ENCODE measurements around the gene MKNK1.

MKNK1 gene

DNA sequence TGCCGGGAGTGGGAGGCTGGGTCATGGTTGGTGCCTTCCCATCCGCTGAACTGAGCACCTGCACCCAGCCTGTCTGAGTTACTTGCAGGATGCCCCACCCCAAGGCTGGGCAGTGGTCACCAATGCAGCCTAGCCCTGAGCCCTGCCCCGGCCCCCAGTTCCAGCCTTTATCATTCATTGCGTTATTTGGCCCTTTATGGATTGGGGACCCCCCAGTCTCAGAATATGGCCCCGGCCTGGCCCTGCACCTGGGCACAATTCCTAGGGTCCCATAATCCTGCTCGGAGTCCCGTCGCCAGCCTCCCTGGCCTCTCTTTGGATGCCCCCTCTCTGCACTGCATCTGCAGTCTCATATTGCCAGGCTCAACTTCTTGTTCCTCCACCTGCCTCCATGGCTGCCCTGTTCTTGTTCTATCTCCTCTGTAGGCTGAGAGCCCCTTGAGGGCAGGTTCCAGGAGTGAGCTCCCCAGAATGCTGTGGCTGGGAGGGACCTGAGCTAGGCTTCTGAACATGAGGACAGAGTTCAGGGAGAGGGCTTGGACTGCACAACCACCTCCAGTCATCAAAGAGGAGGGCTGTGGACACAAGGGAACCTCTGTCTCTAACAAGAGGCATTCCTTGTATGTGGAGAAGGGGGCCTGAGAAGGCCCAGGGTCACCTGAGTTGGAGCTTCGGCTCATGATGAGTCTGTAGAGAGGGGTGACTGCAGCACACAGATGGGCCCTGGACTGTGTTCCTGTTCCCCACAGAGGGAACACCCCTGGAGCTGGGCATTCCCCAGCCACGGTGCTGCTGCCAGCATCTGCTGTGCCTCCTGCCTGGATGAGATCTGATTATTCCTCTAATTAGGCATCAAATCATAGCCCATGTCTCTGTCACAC, 51.5 kb downstream of the MKNK1 start:
- Histone ChIP-seq H3K36me3 (ENCODE audit: control insufficient read depth in 2 of 2, insufficient read depth in 2 of 2, low read length in 2 of 2) (no peaks in the 10 kb centered on the region), H3K4me3 (ENCODE audit: low read length in 2 of 2) (no peak overlapping the region), H3K27ac (ENCODE audit: low read depth in 2 of 2, low read length in 2 of 2) (no peak overlapping the region), H3K27me3 (ENCODE audit: control insufficient read depth in 2 of 2, insufficient read depth in 2 of 2, low read length in 2 of 2) (peaks cover 2 to 10% of the 10 kb centered on the region in 2 donors), H3K4me1 (ENCODE audit: control insufficient read depth in 2 of 2, insufficient read depth in 2 of 2, low read length in 2 of 2) (no peaks in the 10 kb centered on the region), H3K9ac (ENCODE audit: low read depth in 1 of 2, low read length in 2 of 2) (no peak overlapping the region), H3K9me3 (ENCODE audit: control insufficient read depth in 2 of 2, low read length in 2 of 2) (no peaks in the 10 kb centered on the region)

DNA sequence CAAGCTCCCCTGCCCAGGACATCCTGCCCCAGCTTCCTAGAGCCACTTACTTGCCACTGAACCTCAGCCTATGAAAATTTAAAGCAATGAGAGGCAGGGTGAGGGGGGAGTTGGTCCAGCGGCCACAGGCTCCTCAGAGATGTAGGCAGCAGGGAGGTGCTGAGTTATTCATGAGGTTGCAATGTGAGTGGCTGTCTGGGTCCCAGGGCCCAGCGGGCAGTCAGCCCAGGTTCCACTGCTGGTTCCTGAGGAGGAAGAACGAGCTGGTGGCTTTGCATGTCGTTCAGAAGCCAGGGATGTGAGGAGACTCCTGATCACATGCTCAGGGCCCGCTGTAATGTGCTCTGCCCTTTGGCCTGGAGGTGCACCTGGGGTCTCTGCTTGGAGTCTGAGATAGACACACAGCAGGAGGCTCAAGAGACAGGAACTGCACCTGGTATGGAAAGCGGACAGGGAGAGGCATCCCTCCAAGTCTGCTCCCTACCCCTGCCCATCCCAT, 52.4 kb downstream of the MKNK1 start, which contains the start of gene KNCN:
Gene KNCN (minus strand): TSS at position 51 of the 499 bp plus-strand sequence. CDS start 432 bp downstream, outside the sequence.
- Histone ChIP-seq H3K27me3 (ENCODE audit: control insufficient read depth in 2 of 2, insufficient read depth in 2 of 2, low read length in 2 of 2) (peaks cover 5 to 10% of the 10 kb centered on the region in 2 donors), H3K9ac (ENCODE audit: low read depth in 1 of 2, low read length in 2 of 2) (no peak within 1 kb of the TSS), H3K36me3 (ENCODE audit: control insufficient read depth in 2 of 2, insufficient read depth in 2 of 2, low read length in 2 of 2) (no peaks in the 10 kb centered on the region)

DNA sequence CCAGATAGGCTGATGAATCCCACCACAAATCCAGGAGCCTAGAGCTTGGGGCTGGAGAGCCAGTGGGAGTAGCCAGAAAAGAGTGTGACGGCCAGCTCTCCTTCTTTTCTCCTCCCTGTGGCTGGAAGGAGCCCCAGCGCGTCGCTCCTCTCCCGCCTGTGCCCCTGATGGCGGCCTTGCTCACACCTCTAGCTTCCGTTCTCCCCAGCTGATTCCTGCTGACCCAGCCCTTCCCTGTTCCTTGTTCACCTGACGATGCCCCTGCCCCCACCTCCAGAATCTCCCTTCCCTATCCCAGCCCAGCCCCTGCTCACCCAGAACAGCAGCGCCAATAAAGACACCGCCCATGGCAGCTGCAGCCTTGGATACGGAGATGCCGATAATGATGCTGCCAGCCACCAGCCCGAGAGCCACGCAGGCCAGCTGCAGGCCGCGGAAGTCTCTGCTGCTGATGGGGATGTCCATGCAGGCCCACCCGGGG, 53.3 kb downstream of the MKNK1 start:
- Histone ChIP-seq H3K4me3 (ENCODE audit: low read length in 2 of 2) (no peak overlapping the region), H3K9me3 (ENCODE audit: control insufficient read depth in 2 of 2, low read length in 2 of 2) (no peaks in the 10 kb centered on the region), H3K27ac (ENCODE audit: low read depth in 2 of 2, low read length in 2 of 2) (no peak overlapping the region), H3K9ac (ENCODE audit: low read depth in 1 of 2, low read length in 2 of 2) (no peak overlapping the region), H3K27me3 (ENCODE audit: control insufficient read depth in 2 of 2, insufficient read depth in 2 of 2, low read length in 2 of 2) (peaks cover 7 to 10% of the 10 kb centered on the region in 2 donors), H3K36me3 (ENCODE audit: control insufficient read depth in 2 of 2, insufficient read depth in 2 of 2, low read length in 2 of 2) (no peaks in the 10 kb centered on the region), H3K4me1 (ENCODE audit: control insufficient read depth in 2 of 2, insufficient read depth in 2 of 2, low read length in 2 of 2) (no peaks in the 10 kb centered on the region)

More for the DNA sequence above, 52.4 kb downstream of the MKNK1 start, which contains the start of gene KNCN:
- Histone ChIP-seq H3K9me3 (ENCODE audit: control insufficient read depth in 2 of 2, low read length in 2 of 2) (no peaks in the 10 kb centered on the region), H3K4me1 (ENCODE audit: control insufficient read depth in 2 of 2, insufficient read depth in 2 of 2, low read length in 2 of 2) (no peaks in the 10 kb centered on the region), H3K4me3 (ENCODE audit: low read length in 2 of 2) (no peak within 1 kb of the TSS), H3K27ac (ENCODE audit: low read depth in 2 of 2, low read length in 2 of 2) (no peak within 1 kb of the TSS)

DNA sequence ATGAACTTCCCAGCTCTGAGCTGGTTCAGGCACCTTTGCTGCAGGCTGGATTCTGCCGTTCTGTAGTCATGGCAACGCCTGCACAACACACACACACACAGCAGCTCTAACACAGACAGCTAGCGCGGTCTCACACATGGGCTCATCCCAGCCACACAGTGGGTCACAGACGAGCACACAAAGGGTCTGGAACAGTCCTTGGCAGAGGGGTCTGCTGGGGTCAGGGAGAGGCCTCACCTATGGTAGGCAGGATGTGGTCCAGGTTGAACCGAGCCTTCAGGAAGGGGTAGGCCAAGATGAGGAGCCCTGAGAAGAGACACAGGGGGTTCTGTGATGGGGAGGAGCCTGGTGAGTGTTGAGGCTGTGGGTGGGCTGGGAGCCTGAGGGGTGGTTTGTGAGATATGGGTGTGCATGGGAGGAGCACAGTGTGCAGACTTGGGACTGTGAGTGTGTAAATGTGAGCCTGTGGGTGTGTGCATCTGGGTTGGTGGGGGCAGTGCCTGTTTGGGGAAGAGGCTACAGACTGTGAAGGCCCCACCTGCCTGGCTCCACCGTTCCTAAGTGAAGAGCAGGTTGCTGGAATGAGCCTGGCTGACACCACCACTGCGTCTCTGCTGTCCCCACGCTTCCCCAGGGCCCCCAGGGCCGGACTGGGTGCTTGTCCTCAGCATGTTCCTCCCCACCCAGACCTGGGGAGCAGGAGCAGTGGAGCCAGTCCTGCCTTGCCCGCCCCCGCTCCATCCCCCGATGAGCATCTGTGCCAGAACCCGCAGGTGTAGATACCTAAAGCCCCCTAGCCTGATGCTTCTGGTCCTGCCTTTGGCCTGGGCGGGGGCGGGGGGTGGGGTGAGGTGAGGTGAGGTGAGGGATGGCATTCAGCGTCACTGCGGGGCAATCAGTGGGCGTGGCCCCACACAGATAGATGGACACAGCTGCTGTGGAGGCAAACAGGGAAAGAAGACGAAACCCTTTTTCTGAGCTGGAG, 54.1 kb downstream of the MKNK1 start:
- peaks cover 13 to 14% of the 10 kb centered on the region in 2 donors for H3K27me3 ChIP-seq (ENCODE audit: control insufficient read depth in 2 of 2, insufficient read depth in 2 of 2, low read length in 2 of 2)
- H3K9ac ChIP-seq (ENCODE audit: low read depth in 1 of 2, low read length in 2 of 2), result no peak overlapping the region
- H3K9me3 ChIP-seq (ENCODE audit: control insufficient read depth in 2 of 2, low read length in 2 of 2), result no peaks in the 10 kb centered on the region
- H3K4me1 ChIP-seq (ENCODE audit: control insufficient read depth in 2 of 2, insufficient read depth in 2 of 2, low read length in 2 of 2), result no peaks in the 10 kb centered on the region
- H3K36me3 ChIP-seq (ENCODE audit: control insufficient read depth in 2 of 2, insufficient read depth in 2 of 2, low read length in 2 of 2), result no peaks in the 10 kb centered on the region
- H3K4me3 ChIP-seq (ENCODE audit: low read length in 2 of 2), result no peak overlapping the region
- no peak overlapping the region for H3K27ac ChIP-seq (ENCODE audit: low read depth in 2 of 2, low read length in 2 of 2)

DNA sequence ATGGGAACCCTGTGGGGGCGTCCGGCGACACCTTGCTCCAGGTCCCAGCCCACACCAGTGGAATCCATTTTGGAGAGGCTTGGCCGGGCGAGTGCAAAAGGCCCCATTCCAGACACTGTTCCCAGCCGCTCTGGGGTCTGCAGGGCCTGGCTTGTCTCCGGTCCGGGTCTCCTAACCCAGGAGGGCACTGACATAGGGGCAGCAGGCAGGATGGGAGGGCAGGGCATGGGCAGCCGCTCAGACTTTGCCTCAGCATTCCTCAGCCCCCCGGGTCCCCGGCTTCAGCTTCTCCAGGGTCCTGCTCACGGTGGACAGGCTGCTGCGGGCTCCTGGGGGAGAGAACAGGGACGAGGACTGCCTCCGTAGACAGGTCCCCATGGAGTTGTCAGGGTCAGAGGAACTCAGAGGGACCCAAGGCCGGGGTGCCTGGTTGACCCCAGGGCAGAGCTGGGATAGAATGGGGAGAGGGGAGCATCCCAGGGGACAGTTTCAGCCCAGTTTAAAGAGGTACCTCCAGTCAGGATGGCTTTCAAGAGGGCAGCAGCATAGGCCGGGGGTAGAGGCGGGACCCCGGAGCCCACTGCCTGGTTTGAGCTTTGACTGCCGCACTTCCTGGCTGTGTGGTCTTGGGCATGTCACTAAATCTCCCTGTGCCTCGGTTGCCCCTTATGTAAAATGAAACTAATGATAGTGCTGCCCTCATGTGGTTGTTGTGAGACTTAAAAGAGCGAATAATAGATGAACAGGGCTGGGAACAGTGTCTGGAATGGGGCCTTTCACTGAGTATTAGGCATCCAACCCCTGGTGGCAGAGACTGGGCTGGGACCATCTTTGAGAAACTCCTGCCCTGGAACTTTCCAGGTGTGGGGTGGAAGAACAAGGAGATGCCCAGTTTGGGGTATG, 56.3 kb downstream of the MKNK1 start:
- Histone ChIP-seq H3K27ac (ENCODE audit: low read depth in 2 of 2, low read length in 2 of 2) (no peak overlapping the region), H3K4me3 (ENCODE audit: low read length in 2 of 2) (no peak overlapping the region)

DNA sequence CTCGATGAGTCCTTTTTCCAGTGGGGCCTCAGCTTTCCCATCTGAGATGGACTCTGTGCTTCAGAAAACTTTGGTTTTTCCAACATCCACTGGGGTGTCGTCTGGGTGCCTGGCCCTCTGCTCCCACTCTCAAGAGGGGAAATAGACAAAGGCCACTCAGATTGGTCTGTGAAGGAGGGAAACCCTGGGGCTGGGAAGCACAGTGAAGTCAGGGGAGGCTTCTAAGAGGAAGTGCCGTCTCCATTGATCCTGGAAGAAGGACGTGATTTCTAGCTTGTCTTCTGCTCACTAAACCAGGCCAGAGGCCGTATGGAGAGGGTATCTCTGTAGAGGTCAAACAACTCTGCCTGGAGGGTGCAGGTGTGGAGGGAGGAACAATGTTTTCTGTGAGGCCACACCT, 57.9 kb downstream of the MKNK1 start:
- Histone ChIP-seq H3K27ac (ENCODE audit: low read depth in 2 of 2, low read length in 2 of 2) (no peak overlapping the region), H3K9me3 (ENCODE audit: control insufficient read depth in 2 of 2, low read length in 2 of 2) (no peaks in the 10 kb centered on the region), H3K27me3 (ENCODE audit: control insufficient read depth in 2 of 2, insufficient read depth in 2 of 2, low read length in 2 of 2) (peaks cover 25 to 29% of the 10 kb centered on the region in 2 donors), H3K4me3 (ENCODE audit: low read length in 2 of 2) (no peak overlapping the region), H3K9ac (ENCODE audit: low read depth in 1 of 2, low read length in 2 of 2) (no peak overlapping the region), H3K36me3 (ENCODE audit: control insufficient read depth in 2 of 2, insufficient read depth in 2 of 2, low read length in 2 of 2) (no peaks in the 10 kb centered on the region), H3K4me1 (ENCODE audit: control insufficient read depth in 2 of 2, insufficient read depth in 2 of 2, low read length in 2 of 2) (no peaks in the 10 kb centered on the region)

More for the DNA sequence above, 56.3 kb downstream of the MKNK1 start:
- no peaks in the 10 kb centered on the region for H3K36me3 ChIP-seq (ENCODE audit: control insufficient read depth in 2 of 2, insufficient read depth in 2 of 2, low read length in 2 of 2)
- H3K9me3 ChIP-seq (ENCODE audit: control insufficient read depth in 2 of 2, low read length in 2 of 2), result no peaks in the 10 kb centered on the region
- no peaks in the 10 kb centered on the region for H3K4me1 ChIP-seq (ENCODE audit: control insufficient read depth in 2 of 2, insufficient read depth in 2 of 2, low read length in 2 of 2)
- H3K9ac ChIP-seq (ENCODE audit: low read depth in 1 of 2, low read length in 2 of 2), result no peak overlapping the region
- peaks cover 22 to 26% of the 10 kb centered on the region in 2 donors for H3K27me3 ChIP-seq (ENCODE audit: control insufficient read depth in 2 of 2, insufficient read depth in 2 of 2, low read length in 2 of 2)

DNA sequence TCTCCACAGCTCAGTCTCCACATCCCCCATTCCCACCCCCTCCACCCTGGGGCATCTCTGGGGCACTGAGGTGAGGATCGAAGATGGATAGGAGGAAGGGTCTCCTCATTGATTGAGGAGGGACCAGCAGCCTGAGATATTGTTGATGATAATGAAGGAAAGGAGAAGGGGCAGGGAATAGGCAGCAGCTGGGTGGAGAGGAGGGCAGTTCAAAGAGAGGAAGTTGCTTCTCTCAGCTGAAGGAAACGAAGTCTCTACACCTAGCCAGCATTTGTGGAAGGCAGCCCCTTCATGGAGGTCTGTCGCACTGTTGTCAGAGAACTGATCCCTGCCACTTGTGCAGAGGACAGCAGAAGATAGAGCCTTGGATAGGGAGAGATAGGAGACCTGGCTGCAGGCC, 58.3 kb downstream of the MKNK1 start:
- Histone ChIP-seq H3K9me3 (ENCODE audit: control insufficient read depth in 2 of 2, low read length in 2 of 2) (no peaks in the 10 kb centered on the region), H3K27ac (ENCODE audit: low read depth in 2 of 2, low read length in 2 of 2) (no peak overlapping the region), H3K36me3 (ENCODE audit: control insufficient read depth in 2 of 2, insufficient read depth in 2 of 2, low read length in 2 of 2) (no peaks in the 10 kb centered on the region), H3K4me1 (ENCODE audit: control insufficient read depth in 2 of 2, insufficient read depth in 2 of 2, low read length in 2 of 2) (no peaks in the 10 kb centered on the region), H3K9ac (ENCODE audit: low read depth in 1 of 2, low read length in 2 of 2) (no peak overlapping the region), H3K27me3 (ENCODE audit: control insufficient read depth in 2 of 2, insufficient read depth in 2 of 2, low read length in 2 of 2) (peaks cover 25 to 27% of the 10 kb centered on the region in 2 donors), H3K4me3 (ENCODE audit: low read length in 2 of 2) (no peak overlapping the region)

DNA sequence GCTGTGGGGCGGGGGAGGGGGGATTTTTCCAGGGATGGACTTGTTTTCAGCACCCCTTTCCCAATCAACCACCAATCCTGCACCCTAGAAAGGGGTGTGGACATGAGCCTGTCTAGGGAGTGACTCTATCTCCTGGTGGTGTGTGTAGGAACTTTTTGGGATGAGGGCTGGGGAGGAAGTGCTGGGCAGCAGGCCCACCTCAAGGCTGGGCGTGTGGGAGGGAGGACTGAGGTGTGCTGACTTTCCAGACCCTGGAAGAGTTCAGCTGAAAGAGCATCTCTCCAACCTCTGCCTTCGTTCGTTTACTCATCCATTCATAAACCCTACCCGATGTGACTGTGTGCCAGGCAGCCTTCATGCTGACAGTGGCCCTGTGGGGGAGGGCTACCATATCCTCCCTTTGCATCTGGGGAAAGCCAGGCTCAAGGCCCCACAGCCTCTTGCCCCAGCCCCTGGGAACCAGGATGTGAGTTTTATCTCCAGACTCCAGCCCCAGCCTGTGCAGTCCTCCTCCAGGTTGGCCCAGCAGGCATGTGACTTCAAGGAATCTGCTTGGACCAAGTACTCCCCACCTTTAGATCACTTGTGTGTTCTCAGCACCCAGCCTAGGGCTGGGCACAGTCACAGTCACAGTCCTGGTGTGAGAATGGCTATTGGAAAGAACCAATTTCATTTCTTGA, 59.4 kb downstream of the MKNK1 start:
- H3K4me1 ChIP-seq (ENCODE audit: control insufficient read depth in 2 of 2, insufficient read depth in 2 of 2, low read length in 2 of 2), result no peaks in the 10 kb centered on the region

More for the DNA sequence above, 59.4 kb downstream of the MKNK1 start:
- H3K27me3 ChIP-seq (ENCODE audit: control insufficient read depth in 2 of 2, insufficient read depth in 2 of 2, low read length in 2 of 2), result peaks cover 24 to 27% of the 10 kb centered on the region in 2 donors
- H3K9ac ChIP-seq (ENCODE audit: low read depth in 1 of 2, low read length in 2 of 2), result no peak overlapping the region
- no peak overlapping the region for H3K4me3 ChIP-seq (ENCODE audit: low read length in 2 of 2)
- no peaks in the 10 kb centered on the region for H3K9me3 ChIP-seq (ENCODE audit: control insufficient read depth in 2 of 2, low read length in 2 of 2)
- no peaks in the 10 kb centered on the region for H3K36me3 ChIP-seq (ENCODE audit: control insufficient read depth in 2 of 2, insufficient read depth in 2 of 2, low read length in 2 of 2)
- no peak overlapping the region for H3K27ac ChIP-seq (ENCODE audit: low read depth in 2 of 2, low read length in 2 of 2)
